22Rv1 (cell line): ENCODE results near the gene KCNQ1.

ENCODE experiments used
- H3K27ac ChIP-seq: fragments of 450-650 bp; 2 replicates; pipeline ENCODE4 v1.5.1; 2017
- CTCF ChIP-seq: fragments of 450-650 bp; IDR thresholded peaks from 2 replicates; pipeline ENCODE4 v1.5.1; 2017; ENCODE audit warnings: mild to moderate bottlenecking
- ZFX ChIP-seq: fragments of 450-650 bp; IDR thresholded peaks from 2 replicates; pipeline ENCODE4 v1.6.1; 2017; ENCODE audit warnings: antibody characterized with exemption, borderline replicate concordance

Gene KCNQ1

GRCh38 chr11:2531277-2531986 lies 86.6 kb downstream of the KCNQ1 start:
- no peak overlapping the region for H3K27ac ChIP-seq
- TF ChIP-seq CTCF: peak; percentile 82
- TF ChIP-seq ZFX: no peak

- no peak for TF ChIP-seq ZFX
- TF ChIP-seq CTCF: no peak
- no peak overlapping the region for H3K27ac ChIP-seq
These were observed 87.3 kb downstream of the KCNQ1 start for GRCh38 chr11:2531987-2532703.

GRCh38 chr11:2532704-2533586 lies 88.1 kb downstream of the KCNQ1 start:
- H3K27ac ChIP-seq: no peak overlapping the region
- TF ChIP-seq ZFX (no peak), CTCF (peak; percentile 97)

GRCh38 chr11:2533587-2534133 lies 88.9 kb downstream of the KCNQ1 start:
- no peak overlapping the region for H3K27ac ChIP-seq
- TF ChIP-seq CTCF (no peak), ZFX (no peak)

- H3K27ac ChIP-seq: no peak overlapping the region
- TF ChIP-seq ZFX: no peak
- no peak for TF ChIP-seq CTCF
These were observed 89.5 kb downstream of the KCNQ1 start for GRCh38 chr11:2534134-2534956.

- H3K27ac ChIP-seq: no peak overlapping the region
- no peak for TF ChIP-seq CTCF
- TF ChIP-seq ZFX: no peak
These were observed 90.3 kb downstream of the KCNQ1 start for GRCh38 chr11:2534957-2535672.
